ENCODE results near the gene TMEFF2.
"Not testable (repeated sequence)": the region's sequence is repeated elsewhere in the genome, so short reads cannot be mapped to it uniquely, and the experiment has no call there.

The TMEFF2 gene

GRCh38 chr2:192127434-192127833 is 67.3 kb downstream of the TMEFF2 start:
- DNase-seq = peak; percentile 9 to 12

DNA sequence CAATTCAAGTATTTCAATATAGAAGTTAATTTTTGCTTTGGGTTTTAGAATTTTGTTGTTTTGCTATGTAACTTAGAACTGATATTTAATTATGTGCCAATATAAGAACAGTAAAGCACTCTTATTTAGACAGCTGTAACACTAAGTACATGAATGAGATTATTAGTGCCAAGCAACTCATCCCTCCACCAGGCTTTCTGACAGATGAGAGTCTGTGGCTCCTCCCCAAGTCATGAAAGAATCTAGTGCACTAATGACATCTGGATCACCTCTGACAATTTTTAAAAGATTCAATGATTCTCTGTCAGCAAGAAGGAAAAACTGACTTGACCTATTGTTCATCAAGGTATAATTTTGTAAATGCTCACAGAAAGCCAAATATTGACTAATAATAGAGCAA is 67.8 kb downstream of the TMEFF2 start:
- no peak for DNase-seq

- no peak for DNase-seq
These were observed 68.3 kb downstream of the TMEFF2 start for GRCh38 chr2:192126426-192126825.

DNA sequence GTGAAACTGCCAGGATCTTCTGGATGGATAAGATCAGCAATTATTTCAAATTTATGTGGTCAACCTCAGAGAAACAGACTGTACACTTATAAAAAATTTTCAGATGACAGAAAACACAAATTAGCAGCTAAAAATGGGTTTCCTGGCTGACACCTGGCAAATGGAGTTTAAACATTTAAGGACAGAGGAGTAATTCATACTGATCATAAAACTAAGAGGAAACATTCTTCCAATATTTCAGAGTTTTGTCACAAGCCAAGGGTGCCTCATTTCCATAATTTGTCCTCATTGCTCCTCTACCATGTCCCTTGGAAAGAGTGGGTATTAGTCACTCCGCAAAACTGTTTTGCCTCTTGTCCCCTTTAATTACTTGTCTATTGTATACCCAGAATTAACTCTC is 70.2 kb downstream of the TMEFF2 start:
- DNase-seq = no peak

GRCh38 chr2:192123847-192124246 is 70.9 kb downstream of the TMEFF2 start:
- DNase-seq = no peak

DNA sequence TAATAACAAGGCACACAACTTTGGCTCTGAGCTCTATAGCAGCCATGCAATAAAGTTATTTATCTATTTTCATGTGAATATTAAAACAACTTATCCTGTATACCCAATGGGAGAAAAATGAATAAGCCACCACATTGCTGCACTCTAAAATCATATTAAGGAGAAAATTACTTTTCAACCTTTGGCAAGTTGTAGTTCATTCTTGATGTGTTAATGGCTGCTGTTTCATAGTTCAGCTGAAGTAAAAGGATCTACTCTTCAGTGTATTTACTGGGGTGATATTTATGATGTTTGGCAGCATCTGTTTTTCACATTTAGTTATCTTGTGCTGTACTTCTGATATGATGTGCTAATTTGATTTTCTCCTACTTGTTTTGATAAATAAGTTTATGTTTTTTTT is 71.8 kb downstream of the TMEFF2 start:
- DNase-seq = no peak

DNA sequence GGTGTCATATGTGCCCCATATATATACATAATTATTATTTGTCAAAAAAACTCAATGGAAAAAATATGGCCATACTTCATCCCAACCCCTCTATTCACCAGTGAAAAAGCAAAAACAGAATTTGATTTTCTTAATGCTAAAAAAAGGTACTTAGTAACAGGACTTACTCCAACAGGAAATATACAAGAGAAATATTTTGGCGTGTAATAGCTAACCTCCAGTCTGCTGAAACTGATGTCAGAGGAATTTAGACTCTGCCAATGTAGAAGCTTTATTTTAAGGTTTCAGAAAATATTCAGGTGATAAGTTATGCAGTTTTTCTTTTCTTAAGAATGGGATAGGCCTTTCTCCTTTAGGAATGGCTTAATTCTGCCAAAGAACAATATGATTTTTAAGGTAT is 72.6 kb downstream of the TMEFF2 start:
- no peak for DNase-seq

DNA sequence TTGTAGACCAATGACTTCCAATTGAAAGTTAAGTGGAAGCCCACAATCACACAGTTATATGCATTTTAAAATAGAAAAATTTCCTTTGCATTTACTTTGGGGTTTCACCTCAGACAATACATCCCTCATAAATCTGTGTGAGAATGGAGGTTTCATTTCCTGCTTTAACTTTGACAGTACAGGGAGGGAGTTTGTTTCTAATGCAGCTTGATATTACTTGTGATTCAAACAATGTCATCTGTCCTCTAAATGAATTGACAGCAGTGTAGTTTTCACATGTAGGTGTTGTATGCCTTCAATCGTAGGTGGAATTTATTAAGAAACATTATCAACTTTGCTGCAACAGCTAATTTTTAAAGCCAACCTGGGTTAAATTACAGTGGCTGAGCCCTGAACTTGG is 75.2 kb downstream of the TMEFF2 start:
- DNase-seq = no peak

GRCh38 chr2:192117705-192118104 is 77.0 kb downstream of the TMEFF2 start:
- DNase-seq = no peak

- DNase-seq = not testable (repeated sequence)
These were observed 83.2 kb downstream of the TMEFF2 start for GRCh38 chr2:192111536-192111935.

GRCh38 chr2:192099742-192100141 is 95.0 kb downstream of the TMEFF2 start:
- DNase-seq = no peak

GRCh38 chr2:192098814-192099491 is 95.8 kb downstream of the TMEFF2 start:
- DNase-seq = no peak

- DNase-seq = no peak
These were observed 103.3 kb downstream of the TMEFF2 start for GRCh38 chr2:192091476-192091875.

GRCh38 chr2:192090911-192091310 is 103.8 kb downstream of the TMEFF2 start:
- no peak for DNase-seq

- no peak for DNase-seq
These were observed 107.3 kb downstream of the TMEFF2 start for GRCh38 chr2:192087398-192087958.

DNA sequence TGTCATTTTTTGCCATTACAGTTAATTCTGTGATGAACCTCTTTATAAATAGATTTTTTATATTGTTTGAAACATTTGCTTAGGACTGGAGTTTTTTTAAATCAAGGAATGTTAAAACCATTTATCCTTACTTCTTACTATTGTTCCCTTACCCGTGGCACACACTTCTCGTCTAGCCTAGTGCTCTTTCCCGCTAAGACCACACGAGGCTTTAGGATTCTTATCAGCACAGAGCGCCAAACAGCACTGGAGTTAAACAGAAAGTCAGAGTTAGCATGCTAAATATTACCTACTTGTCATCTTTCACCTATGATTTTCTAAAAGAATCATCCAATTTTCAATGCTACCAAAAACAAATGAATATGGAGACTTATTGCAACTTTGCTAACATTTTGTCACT is 112.6 kb downstream of the TMEFF2 start:
- no peak for DNase-seq

GRCh38 chr2:192080096-192080495 is 114.6 kb downstream of the TMEFF2 start:
- DNase-seq = not testable (repeated sequence)

GRCh38 chr2:192073878-192074277 is 120.9 kb downstream of the TMEFF2 start:
- DNase-seq = no peak

- no peak for DNase-seq
These were observed 122.0 kb downstream of the TMEFF2 start for GRCh38 chr2:192072778-192073177.

DNA sequence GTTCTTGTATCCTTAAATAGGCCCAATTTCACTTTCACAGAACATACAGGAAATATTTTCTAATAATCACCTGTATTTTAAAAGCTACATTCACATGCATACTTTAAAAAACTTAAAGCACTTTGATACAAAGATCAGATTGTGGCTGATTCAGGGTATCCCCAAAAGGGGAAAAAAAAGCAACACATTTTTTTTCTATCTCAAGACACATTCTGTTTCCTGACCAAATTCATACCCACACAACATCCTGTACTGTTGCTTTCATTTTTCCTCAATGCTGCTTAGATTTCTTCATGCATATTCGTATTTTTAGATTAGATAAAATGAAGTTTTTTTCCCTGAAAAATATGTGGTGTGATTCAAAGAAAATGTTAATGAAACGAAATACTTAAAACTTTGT is 122.5 kb downstream of the TMEFF2 start:
- DNase-seq = no peak

GRCh38 chr2:192070099-192070498 is 124.6 kb downstream of the TMEFF2 start:
- DNase-seq = no peak

- no peak for DNase-seq
These were observed 125.3 kb downstream of the TMEFF2 start for GRCh38 chr2:192069417-192069816.

DNA sequence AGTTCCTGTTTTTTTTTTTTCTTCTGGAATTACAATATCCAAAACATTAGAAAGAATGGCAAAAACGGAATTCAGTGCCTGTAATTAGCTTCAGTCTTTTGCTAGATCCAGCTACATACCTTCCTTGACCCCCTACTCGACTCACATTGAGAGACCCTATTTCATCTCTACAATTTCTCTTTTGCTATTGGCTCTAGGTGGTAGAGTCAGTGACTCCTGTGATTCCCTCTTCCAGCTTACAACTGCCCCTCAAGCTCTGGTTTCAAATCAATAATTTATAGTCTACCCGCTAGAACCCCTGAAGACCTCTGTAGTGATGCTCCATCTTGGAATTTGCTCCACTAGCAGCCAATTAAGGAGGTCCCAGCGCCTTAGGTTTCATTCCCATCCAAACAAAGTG is 125.8 kb downstream of the TMEFF2 start:
- DNase-seq = no peak

GRCh38 chr2:192067631-192068030 is 127.1 kb downstream of the TMEFF2 start:
- DNase-seq = no peak

DNA sequence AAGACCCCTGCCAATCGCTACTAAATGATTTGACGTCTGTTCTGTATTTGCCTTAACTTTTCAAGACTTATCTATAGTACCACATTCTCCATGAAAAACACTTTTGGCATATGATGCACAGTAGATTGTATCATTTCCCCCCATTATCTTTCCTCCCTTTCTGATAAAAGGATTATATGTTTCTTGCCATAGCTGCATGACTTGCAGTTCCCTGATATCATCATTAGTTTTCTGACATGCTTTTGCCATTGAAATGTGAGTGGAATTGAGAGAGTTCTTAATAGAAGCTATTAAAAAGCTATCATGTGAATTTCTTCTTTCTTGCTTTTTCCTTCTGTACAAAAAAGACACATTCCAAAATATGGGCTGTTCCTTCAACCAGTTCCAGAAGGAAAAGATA is 130.3 kb downstream of the TMEFF2 start:
- no peak for DNase-seq
